Prostate gland (tissue), 2 donors: ENCODE results near the gene ZBTB7C.

Experiments
- POLR2AphosphoS5 ChIP-seq: sonication (generic); formaldehyde crosslinking; IDR thresholded peaks from one replicate; pipeline ENCODE4 v1.6.1; 2017; ENCODE audit warnings: antibody characterized with exemption
- TF ChIP-seq, protein P1 (sequence below), 4 experiments: fragments of 200-600 bp in 2 of 4; fragments of 450-650 bp in 2 of 4; sonication (generic) in 2 of 4; IDR thresholded peaks; 1 replicate in 3 of 4; 2 replicates in 1 of 4; pipeline ENCODE4 v1.5.1; 2016 to 2019; ENCODE audit warnings: antibody characterized with exemption in 4 of 4, mild to moderate bottlenecking in 2 of 4, moderate library complexity in 2 of 4

DNA sequence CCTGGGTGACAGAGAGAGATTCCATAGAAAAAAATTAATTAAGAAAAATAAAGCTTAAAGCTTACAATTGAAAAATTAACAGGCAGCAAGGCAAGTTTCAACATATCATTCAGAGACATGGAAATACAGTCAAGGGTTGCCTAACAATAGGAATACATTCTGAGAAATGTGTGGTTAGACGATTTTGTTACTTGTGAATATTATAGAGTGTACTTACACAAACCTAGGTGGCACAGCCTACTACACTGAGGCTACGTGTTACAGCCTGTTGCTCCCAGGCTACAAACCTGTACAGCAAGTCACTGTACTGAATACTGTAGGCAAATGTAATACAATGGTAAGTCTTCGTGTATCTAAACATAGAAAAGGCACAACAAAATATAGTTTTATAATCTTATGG lies 27.7 kb upstream of the ZBTB7C start:
- TF ChIP-seq, protein P1, sequence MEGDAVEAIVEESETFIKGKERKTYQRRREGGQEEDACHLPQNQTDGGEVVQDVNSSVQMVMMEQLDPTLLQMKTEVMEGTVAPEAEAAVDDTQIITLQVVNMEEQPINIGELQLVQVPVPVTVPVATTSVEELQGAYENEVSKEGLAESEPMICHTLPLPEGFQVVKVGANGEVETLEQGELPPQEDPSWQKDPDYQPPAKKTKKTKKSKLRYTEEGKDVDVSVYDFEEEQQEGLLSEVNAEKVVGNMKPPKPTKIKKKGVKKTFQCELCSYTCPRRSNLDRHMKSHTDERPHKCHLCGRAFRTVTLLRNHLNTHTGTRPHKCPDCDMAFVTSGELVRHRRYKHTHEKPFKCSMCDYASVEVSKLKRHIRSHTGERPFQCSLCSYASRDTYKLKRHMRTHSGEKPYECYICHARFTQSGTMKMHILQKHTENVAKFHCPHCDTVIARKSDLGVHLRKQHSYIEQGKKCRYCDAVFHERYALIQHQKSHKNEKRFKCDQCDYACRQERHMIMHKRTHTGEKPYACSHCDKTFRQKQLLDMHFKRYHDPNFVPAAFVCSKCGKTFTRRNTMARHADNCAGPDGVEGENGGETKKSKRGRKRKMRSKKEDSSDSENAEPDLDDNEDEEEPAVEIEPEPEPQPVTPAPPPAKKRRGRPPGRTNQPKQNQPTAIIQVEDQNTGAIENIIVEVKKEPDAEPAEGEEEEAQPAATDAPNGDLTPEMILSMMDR (IDR thresholded peaks at IDR 0.05) = no peak
- TF ChIP-seq POLR2AphosphoS5 = no peak
